M059J (cell line): ENCODE data around the gene KRTAP10-10. TPM values are rescaled to one million over a fixed set of nuclear protein-coding genes. Genes with fewer than 3 reads are reported as not detected.
"Not testable (repeated sequence)": the region's sequence is repeated elsewhere in the genome, so short reads cannot be mapped to it uniquely, and the experiment has no call there.

Source experiments
- DNase-seq: peaks from one replicate; pipeline ENCODE4 v3.0.0-alpha.2; 2012; ENCODE audit warnings: low read depth
- total RNA-seq: library from RNA; depleted of rRNA; stranded (reverse); fragments of >200 nt; shearing (Covaris generic); gene quantifications from 2 replicates; pipeline ENCODE4 v1.2.3, GENCODE V29; 2014

The KRTAP10-10 gene
- total RNA-seq, 1 experiment from 2014 or later: not detected

DNA sequence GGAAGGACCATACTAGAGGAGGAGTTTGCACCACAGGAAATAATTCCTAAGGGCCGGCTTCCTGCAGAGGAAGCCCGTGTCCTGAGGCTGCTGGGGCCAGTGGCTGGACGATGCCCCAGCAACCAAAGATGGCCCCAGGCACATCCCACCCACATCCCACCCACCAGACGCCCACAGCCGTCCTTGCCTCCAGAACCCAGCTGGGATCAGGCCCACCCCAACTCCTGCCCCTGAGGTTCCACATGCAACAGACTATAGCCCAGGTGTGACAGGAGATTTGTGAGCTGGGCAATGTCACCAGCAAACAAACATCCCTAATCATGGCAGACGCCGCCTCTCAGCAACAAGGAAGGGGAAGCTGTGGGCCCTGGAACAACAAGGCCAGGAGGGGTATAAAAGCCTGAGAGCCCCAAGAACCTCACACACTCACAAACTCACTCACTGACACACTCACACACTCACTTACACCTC lies 10.4 kb upstream of the KRTAP10-10 start, which contains the start of gene KRTAP10-9:
Gene KRTAP10-9 (plus strand): TSS at position 421 of the 471 bp plus-strand sequence. CDS start 79 bp downstream, outside the sequence.
- DNase-seq: no peak

DNA sequence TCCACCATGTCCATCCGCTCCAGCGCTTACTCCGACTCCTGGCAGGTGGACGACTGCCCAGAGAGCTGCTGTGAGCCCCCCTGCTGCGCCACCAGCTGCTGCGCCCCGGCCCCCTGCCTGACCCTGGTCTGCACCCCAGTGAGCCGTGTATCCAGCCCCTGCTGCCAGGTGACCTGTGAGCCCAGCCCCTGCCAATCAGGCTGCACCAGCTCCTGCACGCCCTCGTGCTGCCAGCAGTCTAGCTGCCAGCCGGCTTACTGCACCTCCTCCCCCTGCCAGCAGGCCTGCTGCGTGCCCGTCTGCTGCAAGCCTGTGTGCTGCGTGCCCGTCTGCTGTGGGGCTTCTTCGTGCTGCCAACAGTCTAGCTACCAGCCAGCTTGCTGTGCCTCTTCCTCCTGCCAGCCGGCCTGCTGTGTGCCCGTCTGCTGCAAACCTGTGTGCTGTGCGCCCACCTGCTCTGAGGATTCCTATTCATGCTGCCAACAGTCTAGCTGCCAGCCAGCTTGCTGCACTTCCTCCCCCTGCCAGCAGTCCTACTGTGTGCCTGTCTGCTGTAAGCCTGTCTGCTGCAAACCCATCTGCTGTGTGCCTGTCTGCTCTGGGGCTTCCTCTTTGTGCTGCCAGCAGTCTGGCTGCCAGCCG lies 9.9 kb upstream of the KRTAP10-10 start:
- DNase-seq: not testable (repeated sequence)

DNA sequence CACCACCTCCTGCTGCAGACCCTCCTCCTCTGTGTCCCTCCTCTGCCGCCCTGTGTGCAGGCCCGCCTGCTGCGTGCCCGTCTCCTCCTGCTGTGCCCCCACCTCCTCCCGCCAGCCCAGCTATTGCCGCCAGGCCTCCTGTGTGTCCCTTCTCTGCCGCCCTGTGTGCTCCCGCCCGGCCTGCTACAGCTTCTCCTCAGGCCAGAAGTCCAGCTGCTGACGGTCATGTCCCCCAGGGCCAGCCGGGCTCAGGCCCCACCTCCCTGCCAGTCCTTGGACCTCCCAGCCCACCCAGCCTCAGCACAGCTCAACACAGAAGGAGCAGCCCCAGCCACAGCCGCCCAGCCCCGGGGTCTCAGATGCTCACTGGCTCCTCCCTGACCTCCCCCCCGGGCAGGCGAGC lies 9.3 kb upstream of the KRTAP10-10 start:
- DNase-seq: not testable (repeated sequence)

DNA sequence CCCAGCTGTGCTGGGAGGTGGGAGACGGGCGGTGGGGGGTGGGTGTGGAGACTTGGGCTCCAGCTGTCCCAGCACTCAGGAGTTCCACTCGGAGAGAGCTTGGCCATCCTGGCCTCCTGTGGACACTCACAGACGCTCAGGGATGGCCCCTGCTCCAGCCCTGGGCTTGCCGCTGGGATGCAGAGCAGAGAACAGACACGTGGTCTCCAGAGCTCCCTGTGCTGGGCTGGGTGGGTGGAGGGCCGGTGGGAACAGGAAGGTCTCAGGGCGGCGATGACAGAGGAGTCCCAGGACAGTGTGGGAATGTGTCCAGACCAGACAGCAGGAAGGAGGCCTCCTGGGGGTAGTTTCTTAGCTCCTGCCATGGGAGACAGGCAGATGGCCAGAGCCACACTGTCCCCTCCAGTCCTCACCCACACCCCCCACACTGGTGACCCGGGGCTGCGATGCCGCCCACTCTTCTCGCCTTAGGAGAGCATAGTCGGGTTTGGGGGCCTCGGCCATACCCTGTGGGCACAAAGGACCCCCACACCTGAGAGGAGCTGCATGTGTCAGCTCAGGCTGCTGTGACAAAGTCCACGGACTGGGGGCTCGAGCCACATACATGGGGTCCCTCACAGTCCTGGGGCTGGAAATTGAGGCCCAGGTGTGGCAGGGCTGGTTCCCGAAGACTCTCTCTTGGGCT lies 8.3 kb upstream of the KRTAP10-10 start:
- DNase-seq: no peak

DNA sequence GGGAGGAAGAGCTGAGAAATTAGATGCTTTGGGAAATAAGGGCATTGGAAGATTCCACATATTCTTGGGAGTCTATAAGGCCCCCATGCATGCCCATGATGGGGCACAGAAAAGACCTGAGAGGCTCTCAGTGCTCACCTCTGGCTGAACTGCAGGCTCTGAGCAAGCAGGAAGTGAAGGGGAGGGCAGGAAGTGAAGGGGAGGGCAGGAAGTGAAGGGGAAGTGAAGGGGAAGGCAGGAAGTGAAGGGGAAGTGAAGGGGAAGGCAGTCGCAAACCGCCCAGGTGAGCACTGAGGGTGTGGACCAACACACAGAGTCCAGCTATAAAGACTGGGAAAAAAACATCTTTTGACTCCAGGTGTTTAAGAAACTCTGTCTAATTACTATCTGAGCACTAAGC lies 6.7 kb upstream of the KRTAP10-10 start:
- DNase-seq: no peak

DNA sequence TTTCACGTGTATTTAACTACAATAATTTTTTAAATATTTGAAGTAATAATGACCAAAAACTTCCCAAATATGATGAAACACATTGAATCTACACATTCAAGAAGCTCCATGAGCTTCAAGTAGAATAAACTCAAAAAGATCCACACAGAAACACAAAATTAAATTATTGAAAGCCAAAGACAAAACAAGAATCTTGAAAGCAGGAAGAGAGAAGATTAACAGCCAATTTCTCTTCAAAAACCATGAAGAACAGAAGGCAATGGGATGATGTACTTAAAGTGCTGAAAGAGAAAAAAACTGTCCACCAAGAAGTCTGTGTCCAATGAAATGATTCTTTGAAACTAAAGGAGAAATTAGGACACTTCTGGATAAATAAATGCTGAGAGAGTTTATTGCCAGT lies 5.1 kb upstream of the KRTAP10-10 start:
- no peak for DNase-seq

DNA sequence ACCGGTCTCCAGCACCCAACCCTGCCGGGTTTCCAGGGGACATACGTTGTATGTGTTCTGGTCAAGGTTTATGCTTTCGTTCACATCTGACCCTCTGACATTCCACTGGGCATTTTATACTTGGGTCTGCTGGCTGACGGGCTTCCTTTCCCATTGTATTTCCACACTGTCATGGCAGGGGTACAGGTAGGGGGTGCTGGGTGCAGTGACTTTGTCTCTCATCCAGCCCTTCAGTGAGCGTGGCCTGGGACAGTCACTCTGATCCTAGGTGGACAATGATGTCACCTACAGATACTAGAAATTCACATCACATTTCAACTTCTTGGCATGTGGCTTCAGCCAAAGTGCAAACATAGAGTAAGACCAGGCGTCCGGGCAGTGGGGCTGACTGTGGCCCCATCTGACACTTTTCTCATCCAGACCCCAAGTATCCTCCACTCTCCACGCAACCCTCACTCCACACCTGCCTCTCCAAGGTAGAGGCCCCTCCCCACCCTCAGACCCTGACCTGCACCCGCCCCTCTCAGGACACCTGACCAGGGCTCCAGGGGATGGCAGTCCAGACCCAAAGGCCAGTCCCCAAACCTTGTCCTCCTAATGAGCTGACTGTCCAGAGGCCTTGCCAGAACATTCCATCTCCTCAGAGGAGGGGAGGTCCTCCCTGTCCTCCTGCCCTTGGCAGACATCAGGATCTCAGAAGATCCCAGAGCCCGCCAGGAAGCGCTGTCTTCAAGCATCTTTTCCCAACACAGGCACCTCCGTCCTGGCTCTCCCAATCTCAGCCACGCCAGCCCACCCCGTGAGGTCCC lies 743 bp upstream of the KRTAP10-10 start:
- DNase-seq: no peak

DNA sequence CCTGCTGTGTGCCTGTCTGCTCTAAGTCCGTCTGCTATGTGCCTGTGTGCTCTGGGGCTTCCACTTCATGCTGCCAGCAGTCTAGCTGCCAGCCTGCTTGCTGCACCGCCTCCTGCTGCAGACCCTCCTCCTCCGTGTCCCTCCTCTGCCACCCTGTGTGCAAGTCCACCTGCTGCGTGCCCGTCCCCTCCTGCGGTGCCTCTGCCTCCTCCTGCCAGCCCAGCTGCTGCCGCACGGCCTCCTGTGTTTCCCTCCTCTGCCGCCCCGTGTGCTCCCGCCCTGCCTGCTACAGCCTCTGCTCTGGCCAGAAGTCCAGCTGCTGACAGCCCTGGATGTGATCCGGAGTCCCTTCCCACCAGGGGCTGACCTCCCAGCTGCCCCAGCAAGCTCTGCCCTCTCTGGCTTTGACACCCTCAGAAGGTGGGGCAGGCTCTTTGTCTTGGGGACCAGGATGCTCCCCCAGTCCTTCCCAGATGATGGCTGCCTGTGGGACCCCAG lies 744 bp downstream of the KRTAP10-10 start:
- DNase-seq: not testable (repeated sequence)

DNA sequence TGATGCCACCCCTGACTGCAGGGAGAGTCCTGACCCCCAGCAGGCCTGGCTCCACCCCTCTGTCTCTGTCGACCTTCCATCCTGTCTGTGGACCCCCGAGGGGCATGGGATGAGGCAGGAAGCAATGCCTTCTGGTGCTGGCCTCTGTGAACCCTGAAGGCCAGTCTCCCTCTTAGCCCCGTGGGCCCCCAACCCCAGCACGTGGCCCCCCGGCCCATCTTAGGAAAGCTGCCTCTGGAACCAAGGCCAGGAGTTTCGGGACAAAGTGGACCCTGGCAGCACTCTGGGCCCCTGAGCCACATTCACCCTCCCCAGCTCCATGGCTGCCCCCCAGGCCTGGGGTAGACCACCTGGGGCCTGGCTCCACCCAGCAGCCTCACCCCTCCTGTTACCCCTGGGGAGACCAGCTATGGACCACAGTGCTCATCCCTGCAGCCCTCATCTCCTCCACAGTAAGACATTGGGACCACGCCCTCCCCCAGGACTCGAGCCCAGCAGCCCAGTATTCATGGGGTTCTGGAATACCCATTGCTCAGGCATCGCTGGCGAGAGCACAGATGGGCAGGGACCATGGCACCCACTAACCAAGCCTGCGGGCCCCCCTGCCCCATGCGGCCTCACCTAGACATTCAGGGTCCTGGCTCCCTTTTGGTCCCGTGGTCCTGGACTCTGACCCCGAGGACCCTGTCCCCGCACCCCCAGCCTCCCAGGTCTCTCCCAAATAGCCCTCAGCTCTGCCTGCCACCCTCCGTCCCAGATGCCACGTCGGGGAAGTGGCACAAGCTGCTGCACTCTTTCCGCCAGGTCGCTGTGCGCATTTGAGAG lies 1.6 kb downstream of the KRTAP10-10 start:
- not testable (repeated sequence) for DNase-seq

DNA sequence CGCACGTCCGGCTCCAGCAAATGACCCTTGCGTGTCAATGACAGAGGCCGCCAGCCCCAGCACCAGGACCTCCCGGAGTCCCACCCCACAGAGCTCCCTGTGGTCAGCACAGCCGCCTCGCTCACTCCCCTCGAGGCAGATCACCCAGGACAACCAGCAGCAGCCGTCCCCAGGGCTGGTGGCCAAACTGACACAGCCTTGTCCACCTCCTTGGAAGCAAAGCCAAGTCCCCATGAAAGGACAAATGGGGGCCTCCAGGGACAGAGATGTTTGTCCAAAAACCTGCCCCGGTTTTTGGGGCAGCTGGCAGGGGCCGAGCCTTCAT lies 2.1 kb downstream of the KRTAP10-10 start:
- no peak for DNase-seq

DNA sequence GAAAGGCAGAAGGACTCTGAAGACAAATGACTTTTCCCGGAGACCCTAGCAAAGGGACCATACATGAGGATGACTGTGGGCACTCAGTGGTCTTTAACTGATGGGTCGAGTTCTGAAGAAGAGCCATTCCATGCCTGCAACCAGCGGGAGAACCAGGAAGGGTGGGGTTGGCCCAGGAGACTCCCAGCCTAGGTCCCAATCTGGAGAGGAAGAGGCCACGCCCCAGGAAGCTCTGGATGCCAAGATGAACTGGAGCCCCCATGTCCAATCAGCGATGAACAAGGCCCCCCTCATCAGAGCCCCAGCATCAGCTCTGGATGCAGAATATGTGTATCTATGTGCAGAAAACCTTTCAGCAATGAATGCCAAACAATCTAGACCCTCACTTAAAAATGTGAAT lies 3.6 kb downstream of the KRTAP10-10 start:
- DNase-seq: no peak

DNA sequence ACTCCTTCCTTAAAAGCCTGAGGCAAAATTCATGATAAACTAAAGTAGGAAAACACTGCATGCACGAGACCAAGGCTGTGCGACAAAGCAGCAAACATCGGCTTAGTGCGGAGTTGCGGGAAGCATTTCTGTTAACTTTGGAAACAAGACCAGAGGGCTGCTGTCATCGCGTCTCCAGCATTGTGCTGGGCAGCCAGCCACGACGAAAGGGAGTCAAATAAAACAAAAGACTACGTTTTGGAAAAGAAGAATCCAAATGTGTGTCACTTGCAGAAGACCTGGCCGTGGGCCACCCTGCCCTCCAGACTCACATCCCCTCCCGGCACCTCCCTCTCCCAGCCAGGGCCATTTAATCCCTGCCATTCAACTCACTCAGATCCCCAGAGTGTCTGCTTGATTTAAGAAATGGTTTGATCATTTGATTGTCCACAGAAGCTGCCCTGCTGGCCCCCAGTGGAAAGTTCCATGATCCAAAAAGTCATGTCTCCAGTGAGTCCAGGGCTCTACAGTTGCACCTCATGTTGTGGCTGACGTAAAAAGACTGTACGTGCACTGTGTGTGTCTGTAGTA lies 6.7 kb downstream of the KRTAP10-10 start:
- DNase-seq: no peak

DNA sequence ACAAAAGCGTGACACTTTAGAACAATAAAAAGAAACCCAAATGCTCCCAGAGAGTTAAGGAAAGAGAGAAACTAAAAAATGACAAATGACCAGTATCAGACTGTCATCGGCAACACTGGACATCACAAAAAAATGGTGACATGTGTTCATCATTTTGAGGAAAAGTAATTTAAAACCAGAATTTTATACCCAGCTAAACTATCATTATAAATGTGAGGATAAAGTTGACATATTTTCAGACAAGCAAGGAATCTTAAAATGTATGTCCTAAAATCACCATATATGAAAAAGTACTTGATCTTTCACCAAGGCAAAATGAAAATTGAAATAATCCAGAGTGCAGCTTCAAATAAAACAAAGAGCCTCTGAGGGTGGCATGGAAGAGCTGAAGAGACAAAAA lies 7.7 kb downstream of the KRTAP10-10 start:
- DNase-seq: no peak

DNA sequence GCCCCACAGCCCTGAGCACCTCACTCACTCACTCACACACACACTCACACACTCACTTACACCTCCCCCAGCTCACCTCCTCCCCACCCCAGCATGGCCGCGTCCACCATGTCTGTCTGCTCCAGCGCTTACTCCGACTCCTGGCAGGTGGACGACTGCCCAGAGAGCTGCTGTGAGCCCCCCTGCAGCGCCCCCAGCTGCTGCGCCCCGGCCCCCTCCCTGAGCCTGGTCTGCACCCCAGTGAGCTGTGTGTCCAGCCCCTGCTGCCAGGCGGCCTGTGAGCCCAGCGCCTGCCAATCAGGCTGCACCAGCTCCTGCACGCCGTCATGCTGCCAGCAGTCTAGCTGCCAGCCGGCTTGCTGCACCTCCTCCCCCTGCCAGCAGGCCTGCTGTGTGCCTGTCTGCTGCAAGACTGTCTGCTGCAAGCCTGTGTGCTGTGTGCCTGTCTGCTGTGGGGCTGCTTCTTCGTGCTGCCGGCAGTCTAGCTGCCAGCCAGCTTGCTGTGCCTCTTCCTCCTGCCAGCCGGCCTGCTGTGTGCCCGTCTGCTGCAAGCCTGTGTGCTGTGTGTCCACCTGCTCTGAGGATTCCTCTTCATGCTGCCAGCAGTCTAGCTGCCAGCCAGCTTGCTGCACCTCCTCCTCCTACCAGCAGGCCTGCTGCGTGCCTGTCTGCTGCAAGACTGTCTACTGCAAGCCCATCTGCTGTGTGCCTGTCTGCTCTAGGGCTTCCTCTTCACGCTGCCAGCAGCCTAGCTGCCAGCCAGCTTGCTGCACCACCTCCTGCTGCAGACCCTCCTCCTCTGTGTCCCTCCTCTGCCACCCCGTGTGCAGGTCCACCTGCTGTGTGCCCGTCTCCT lies 9.4 kb downstream of the KRTAP10-10 start, which contains the start of gene KRTAP10-11:
Gene KRTAP10-11 (plus strand): TSS at position 49 of the 856 bp plus-strand sequence. CDS start 45 bp downstream, at position 94.
- not testable (repeated sequence) for DNase-seq

DNA sequence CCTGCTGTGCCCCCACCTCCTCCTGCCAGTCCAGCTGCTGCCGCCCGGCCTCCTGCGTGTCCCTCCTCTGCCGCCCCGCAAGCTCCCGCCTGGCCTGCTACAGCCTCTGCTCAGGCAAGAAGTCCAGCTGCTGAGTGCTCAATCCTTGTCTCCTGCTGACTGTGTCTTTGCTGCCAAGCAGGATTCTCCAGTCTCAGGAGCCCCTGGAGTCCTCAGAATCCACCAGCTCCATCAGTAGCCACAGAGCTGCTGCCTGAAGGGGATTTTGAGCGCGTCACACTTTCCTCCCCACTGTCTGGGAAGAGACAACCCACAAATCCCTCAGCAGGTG lies 10.0 kb downstream of the KRTAP10-10 start:
- DNase-seq: no peak

DNA sequence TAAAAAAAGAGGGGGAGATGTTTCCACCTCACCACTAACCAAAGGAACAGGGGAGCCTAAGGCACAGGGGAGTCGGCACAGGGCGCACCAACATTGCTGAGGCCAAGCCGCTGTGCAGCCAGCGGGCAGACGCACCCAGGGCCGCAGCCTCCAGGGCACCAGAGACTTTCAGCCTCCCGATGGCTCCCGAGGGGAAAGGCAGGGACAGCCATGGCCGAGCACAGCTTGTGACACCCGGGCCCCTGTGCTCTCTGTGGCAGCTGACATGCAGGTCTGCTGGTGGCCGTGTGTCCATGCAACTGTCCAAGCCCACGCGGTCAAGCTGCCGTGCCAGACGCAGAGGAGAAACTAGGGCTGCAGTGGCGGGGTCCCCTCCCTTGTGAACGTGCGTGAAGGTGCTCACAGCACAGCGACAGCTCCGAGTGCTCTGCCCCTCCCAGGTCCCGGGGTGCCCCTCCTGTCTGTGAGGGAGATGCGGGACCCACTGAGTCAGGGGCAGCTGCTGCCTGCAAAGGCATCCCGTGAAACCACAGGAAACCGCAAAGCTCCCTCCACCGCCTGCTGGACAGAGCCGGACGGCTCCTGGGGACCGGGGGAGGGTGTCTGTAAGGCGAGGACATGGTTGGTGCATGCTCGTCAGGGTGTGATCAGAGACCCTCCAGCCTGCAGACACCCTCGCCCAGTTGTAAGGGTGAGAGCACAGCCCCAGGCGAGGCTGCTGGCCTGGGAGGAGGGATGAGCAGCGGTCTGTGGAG lies 11.6 kb downstream of the KRTAP10-10 start:
- DNase-seq: no peak

DNA sequence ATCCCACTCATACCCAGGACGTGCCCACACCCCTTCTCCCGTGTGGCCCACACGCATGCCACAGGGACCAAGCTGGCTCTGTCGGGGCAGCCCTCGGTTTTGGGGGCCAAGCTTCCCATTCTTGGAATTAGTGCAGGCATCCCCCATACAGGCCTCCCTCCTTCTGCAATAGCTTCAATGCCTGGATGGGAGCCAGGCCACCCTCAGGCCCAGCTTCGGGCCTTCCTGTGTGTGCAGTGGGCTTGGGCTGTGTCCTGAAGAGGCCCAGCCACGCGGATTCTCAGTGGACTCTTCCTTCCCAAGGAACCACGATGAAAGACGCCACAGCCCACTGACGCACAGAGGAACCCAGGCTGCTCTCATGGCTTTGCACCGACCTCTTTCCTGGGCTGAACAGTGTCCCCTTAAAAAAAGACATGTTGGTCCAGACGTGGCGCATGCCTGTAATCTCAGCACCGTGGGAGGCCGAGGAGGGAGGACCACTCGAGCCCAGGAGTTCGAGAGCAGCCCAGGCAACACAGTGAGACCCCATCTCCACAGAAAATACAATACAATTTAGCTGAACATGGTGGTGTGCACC lies 12.5 kb downstream of the KRTAP10-10 start:
- no peak for DNase-seq

DNA sequence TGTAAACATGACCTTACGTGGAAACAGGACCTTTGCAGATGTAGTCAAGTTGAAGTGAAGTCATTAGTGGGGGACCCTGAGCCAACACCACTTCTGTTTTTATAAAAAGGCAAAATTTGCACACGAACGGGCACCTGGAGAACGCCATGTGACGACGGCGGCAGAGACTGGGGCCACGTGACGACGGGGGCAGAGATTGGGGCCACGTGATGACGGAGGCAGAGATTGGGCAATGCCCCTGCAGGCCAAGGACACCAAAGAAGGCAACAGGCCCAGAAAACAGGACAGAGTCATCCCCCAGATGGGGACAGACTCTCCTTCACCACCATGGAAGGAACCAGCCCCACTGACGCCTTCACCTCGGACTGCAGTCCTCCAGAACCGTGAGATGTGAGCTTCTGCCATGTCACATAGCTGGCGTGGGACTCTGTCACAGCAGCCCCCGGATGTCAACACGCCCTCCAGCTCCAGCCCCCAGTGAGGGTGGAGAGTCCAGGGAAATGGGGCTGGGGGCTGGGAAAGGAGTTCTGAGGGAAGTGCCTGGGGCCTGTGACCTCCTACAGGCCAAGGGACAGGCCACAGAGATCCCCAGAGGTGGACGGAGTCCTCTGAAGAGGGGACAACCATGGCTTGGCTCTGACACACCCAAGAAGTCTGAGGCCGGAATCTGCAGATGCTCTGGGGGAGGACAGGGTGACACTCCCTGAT lies 13.3 kb downstream of the KRTAP10-10 start:
- DNase-seq: no peak
